ENCODE data around the gene QTRT2. TPM values are rescaled to one million over a fixed set of nuclear protein-coding genes. Genes with fewer than 3 reads are reported as not detected.

QTRT2 gene
- total RNA-seq, 1 experiment from 2014 or later: 47.7 TPM

DNA sequence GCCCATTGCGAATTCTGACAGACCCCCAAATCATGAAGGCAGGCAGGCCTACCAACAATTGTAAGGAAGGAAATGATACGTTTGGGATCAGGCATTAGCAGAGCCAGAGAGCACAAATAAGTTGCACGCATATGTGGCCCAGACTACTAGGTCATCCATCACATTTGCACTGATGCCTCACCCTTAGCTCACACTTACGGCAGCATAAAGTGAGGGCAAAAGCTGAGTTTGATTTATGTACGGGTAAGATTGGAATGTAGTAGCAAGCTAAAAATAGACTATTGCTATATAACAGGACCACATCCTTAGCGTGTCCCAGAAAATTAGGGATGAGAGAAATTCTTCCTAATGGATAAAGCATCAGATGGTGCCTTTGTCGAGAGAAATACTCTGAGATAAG, 58.6 kb downstream of the QTRT2 start:
- ATAC-seq (no peak), DNase-seq (ENCODE audit: low read depth, low spot score) (no peak)
- Histone ChIP-seq H3K9me3 (ENCODE audit: control insufficient read depth in 1 of 2, insufficient read depth in 1 of 2, low read depth in 1 of 2, low read length in 2 of 2) (no peaks in the 10 kb centered on the region), H4K20me1 (ENCODE audit: insufficient read depth) (no peaks in the 10 kb centered on the region), H3K4me1 (ENCODE audit: control insufficient read depth in 1 of 2, insufficient read depth in 2 of 2, low read length in 2 of 2) (no peaks in the 10 kb centered on the region), H3K27me3 (ENCODE audit: insufficient read depth, low read length) (peaks cover 3% of the 10 kb centered on the region; the same call in 1 of the 2 replicates), H3K9me2 (ENCODE audit: insufficient read depth) (no peaks in the 10 kb centered on the region), H3K4me3 (replicated peaks in 1 of 2; ENCODE audit: low read depth in 1 of 2, low read length in 2 of 2) (no peak overlapping the region), H3K27ac (ENCODE audit: low read depth, low read length) (no peak overlapping the region), H3K36me3 (ENCODE audit: control insufficient read depth in 1 of 2, insufficient read depth in 2 of 2, low read length in 2 of 2) (no peaks in the 10 kb centered on the region), H3K79me2 (ENCODE audit: insufficient read depth, low read length) (no peaks in the 10 kb centered on the region), H2AFZ (ENCODE audit: low read depth, low read length, poor library complexity, severe bottlenecking) (no peak overlapping the region), H3K9ac (ENCODE audit: low read length) (no peak overlapping the region), H3K4me2 (ENCODE audit: low read length) (no peak overlapping the region)
- TF ChIP-seq ZNF274 (IDR thresholded peaks at IDR 0.05; ENCODE audit: low read depth, low read length): no peak
- BruUV-seq (replicated peaks): no TSS peak
- intact Hi-C loops (cut with micrococcal nuclease): no loop called here
- ChIA-PET CTCF (no interaction called here), RAD21 (ENCODE audit: low non-redundant PET in 1 of 2, low total read pairs in 2 of 2, uncharacterized antibody in 2 of 2, unreplicated experiment in 2 of 2) (no interaction called here), POLR2A (no interaction called here)

DNA sequence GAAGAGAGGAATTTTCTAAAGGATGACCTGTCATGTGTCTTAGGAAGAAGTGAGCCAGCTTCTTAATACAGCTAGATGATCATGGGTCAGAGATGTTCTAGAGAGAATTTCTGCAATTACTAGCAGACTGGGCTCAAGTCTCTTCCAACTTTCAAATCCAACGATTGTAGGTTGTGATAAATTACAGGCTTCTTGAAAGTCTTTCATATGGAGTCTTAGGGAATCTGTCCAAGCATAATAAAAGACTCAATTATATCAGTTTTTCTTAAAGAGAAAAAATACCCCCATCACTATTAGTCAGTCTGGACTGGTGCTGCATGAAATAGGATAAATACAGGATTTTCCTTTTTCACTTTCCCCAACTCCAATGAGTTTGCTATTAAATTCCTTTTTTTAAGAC, 63.2 kb downstream of the QTRT2 start:
- ChIA-PET RAD21 (ENCODE audit: low non-redundant PET in 1 of 2, low total read pairs in 2 of 2, uncharacterized antibody in 2 of 2, unreplicated experiment in 2 of 2) (no interaction called here), CTCF (no interaction called here), POLR2A (no interaction called here)
- Histone ChIP-seq H3K27ac (ENCODE audit: low read depth, low read length) (no peak overlapping the region), H3K4me1 (ENCODE audit: control insufficient read depth in 1 of 2, insufficient read depth in 2 of 2, low read length in 2 of 2) (no peaks in the 10 kb centered on the region), H3K9me2 (ENCODE audit: insufficient read depth) (no peaks in the 10 kb centered on the region), H3K79me2 (ENCODE audit: insufficient read depth, low read length) (no peaks in the 10 kb centered on the region), H3K36me3 (ENCODE audit: control insufficient read depth in 1 of 2, insufficient read depth in 2 of 2, low read length in 2 of 2) (no peaks in the 10 kb centered on the region), H3K4me2 (ENCODE audit: low read length) (no peak overlapping the region), H4K20me1 (ENCODE audit: insufficient read depth) (no peaks in the 10 kb centered on the region), H3K27me3 (ENCODE audit: insufficient read depth, low read length) (no peaks in the 10 kb centered on the region), H2AFZ (ENCODE audit: low read depth, low read length, poor library complexity, severe bottlenecking) (no peak overlapping the region), H3K4me3 (replicated peaks in 1 of 2; ENCODE audit: low read depth in 1 of 2, low read length in 2 of 2) (no peak overlapping the region), H3K9me3 (ENCODE audit: control insufficient read depth in 1 of 2, insufficient read depth in 1 of 2, low read depth in 1 of 2, low read length in 2 of 2) (no peaks in the 10 kb centered on the region), H3K9ac (ENCODE audit: low read length) (no peak overlapping the region)
- TF ChIP-seq POLR2AphosphoS5 (IDR thresholded peaks at IDR 0.05; ENCODE audit: low read depth, low read length): no peak
- TF ChIP-seq POLR2A (IDR thresholded peaks at IDR 0.05; ENCODE audit: borderline replicate concordance, extremely low read depth, insufficient read depth, insufficient read length): no peak
- TF ChIP-seq ZFX (IDR thresholded peaks at IDR 0.05): no peak
- TF ChIP-seq SP1 (IDR thresholded peaks at IDR 0.05; ENCODE audit: low read depth): no peak
- TF ChIP-seq, protein P1, sequence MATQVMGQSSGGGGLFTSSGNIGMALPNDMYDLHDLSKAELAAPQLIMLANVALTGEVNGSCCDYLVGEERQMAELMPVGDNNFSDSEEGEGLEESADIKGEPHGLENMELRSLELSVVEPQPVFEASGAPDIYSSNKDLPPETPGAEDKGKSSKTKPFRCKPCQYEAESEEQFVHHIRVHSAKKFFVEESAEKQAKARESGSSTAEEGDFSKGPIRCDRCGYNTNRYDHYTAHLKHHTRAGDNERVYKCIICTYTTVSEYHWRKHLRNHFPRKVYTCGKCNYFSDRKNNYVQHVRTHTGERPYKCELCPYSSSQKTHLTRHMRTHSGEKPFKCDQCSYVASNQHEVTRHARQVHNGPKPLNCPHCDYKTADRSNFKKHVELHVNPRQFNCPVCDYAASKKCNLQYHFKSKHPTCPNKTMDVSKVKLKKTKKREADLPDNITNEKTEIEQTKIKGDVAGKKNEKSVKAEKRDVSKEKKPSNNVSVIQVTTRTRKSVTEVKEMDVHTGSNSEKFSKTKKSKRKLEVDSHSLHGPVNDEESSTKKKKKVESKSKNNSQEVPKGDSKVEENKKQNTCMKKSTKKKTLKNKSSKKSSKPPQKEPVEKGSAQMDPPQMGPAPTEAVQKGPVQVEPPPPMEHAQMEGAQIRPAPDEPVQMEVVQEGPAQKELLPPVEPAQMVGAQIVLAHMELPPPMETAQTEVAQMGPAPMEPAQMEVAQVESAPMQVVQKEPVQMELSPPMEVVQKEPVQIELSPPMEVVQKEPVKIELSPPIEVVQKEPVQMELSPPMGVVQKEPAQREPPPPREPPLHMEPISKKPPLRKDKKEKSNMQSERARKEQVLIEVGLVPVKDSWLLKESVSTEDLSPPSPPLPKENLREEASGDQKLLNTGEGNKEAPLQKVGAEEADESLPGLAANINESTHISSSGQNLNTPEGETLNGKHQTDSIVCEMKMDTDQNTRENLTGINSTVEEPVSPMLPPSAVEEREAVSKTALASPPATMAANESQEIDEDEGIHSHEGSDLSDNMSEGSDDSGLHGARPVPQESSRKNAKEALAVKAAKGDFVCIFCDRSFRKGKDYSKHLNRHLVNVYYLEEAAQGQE (IDR thresholded peaks at IDR 0.05; ENCODE audit: low read depth): no peak
- no peak for TF ChIP-seq TCF7L2 (IDR thresholded peaks at IDR 0.05; ENCODE audit: borderline replicate concordance, extremely low read depth, insufficient read depth, insufficient read length)
- no peak for TF ChIP-seq EZH2 (IDR thresholded peaks at IDR 0.05)
- no peak for TF ChIP-seq EZH2phosphoT487 (IDR thresholded peaks at IDR 0.05; ENCODE audit: borderline replicate concordance)
- no peak for TF ChIP-seq SRF (IDR thresholded peaks at IDR 0.05; ENCODE audit: low read depth)
- TF ChIP-seq, protein P2, sequence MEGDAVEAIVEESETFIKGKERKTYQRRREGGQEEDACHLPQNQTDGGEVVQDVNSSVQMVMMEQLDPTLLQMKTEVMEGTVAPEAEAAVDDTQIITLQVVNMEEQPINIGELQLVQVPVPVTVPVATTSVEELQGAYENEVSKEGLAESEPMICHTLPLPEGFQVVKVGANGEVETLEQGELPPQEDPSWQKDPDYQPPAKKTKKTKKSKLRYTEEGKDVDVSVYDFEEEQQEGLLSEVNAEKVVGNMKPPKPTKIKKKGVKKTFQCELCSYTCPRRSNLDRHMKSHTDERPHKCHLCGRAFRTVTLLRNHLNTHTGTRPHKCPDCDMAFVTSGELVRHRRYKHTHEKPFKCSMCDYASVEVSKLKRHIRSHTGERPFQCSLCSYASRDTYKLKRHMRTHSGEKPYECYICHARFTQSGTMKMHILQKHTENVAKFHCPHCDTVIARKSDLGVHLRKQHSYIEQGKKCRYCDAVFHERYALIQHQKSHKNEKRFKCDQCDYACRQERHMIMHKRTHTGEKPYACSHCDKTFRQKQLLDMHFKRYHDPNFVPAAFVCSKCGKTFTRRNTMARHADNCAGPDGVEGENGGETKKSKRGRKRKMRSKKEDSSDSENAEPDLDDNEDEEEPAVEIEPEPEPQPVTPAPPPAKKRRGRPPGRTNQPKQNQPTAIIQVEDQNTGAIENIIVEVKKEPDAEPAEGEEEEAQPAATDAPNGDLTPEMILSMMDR (IDR thresholded peaks at IDR 0.05 in 2 of 3, conservative IDR thresholded peaks at IDR 0.05 in 1 of 3; ENCODE audit: borderline replicate concordance in 1 of 3, insufficient read depth in 1 of 3, low read depth in 2 of 3, low read length in 2 of 3): no peak
- no peak for TF ChIP-seq ELF1 (IDR thresholded peaks at IDR 0.05; ENCODE audit: borderline replicate concordance, low read depth)
- TF ChIP-seq, protein P3, sequence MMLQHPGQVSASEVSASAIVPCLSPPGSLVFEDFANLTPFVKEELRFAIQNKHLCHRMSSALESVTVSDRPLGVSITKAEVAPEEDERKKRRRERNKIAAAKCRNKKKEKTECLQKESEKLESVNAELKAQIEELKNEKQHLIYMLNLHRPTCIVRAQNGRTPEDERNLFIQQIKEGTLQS (IDR thresholded peaks at IDR 0.05): no peak
- BruUV-seq (replicated peaks): no TSS peak
- DNase-seq (ENCODE audit: low read depth, low spot score) (no peak), ATAC-seq (no peak)
- intact Hi-C loops (cut with micrococcal nuclease): no loop called here
